GM18861 (cell line): ENCODE measurements around the gene HIVEP3.

Experiments used
- ATAC-seq: cut with Tn5 transposase; IDR thresholded peaks from one replicate; pipeline ENCODE4 v1.9.1; 2021; ENCODE audit not compliant: unreplicated experiment

HIVEP3 gene

GRCh38 chr1:41621791-41622190, 296.9 kb downstream of the HIVEP3 start:
- ATAC-seq, result no peak

GRCh38 chr1:41621256-41621655, 297.5 kb downstream of the HIVEP3 start:
- no peak for ATAC-seq

- no peak for ATAC-seq
These were observed 298.2 kb downstream of the HIVEP3 start for GRCh38 chr1:41620365-41621169.

- ATAC-seq, result no peak
These were observed 299.0 kb downstream of the HIVEP3 start for GRCh38 chr1:41619511-41620364.

GRCh38 chr1:41618871-41619270, 299.9 kb downstream of the HIVEP3 start:
- ATAC-seq, result no peak

- no peak for ATAC-seq
These were observed 300.5 kb downstream of the HIVEP3 start for GRCh38 chr1:41618066-41618825.

- ATAC-seq, result no peak
These were observed 301.4 kb downstream of the HIVEP3 start for GRCh38 chr1:41617336-41617735.

- ATAC-seq, result no peak
These were observed 302.2 kb downstream of the HIVEP3 start for GRCh38 chr1:41616563-41616962.

- ATAC-seq, result no peak
These were observed 302.7 kb downstream of the HIVEP3 start for GRCh38 chr1:41615981-41616380.

GRCh38 chr1:41615316-41615715, 303.4 kb downstream of the HIVEP3 start:
- no peak for ATAC-seq

GRCh38 chr1:41614818-41615217, 303.9 kb downstream of the HIVEP3 start:
- ATAC-seq, result no peak

GRCh38 chr1:41613689-41614574, 304.8 kb downstream of the HIVEP3 start:
- no peak for ATAC-seq

GRCh38 chr1:41612953-41613352, 305.8 kb downstream of the HIVEP3 start:
- ATAC-seq, result no peak

GRCh38 chr1:41611932-41612450, 306.7 kb downstream of the HIVEP3 start:
- no peak for ATAC-seq

- no peak for ATAC-seq
These were observed 307.4 kb downstream of the HIVEP3 start for GRCh38 chr1:41611068-41611931.

- no peak for ATAC-seq
These were observed 308.4 kb downstream of the HIVEP3 start for GRCh38 chr1:41610361-41610760.

GRCh38 chr1:41609166-41609883, 309.4 kb downstream of the HIVEP3 start:
- no peak for ATAC-seq

GRCh38 chr1:41608211-41608610, 310.5 kb downstream of the HIVEP3 start:
- no peak for ATAC-seq

GRCh38 chr1:41607808-41608207, 310.9 kb downstream of the HIVEP3 start:
- ATAC-seq, result no peak
